ENCODE results near the gene SEC16A.

SEC16A gene

DNA sequence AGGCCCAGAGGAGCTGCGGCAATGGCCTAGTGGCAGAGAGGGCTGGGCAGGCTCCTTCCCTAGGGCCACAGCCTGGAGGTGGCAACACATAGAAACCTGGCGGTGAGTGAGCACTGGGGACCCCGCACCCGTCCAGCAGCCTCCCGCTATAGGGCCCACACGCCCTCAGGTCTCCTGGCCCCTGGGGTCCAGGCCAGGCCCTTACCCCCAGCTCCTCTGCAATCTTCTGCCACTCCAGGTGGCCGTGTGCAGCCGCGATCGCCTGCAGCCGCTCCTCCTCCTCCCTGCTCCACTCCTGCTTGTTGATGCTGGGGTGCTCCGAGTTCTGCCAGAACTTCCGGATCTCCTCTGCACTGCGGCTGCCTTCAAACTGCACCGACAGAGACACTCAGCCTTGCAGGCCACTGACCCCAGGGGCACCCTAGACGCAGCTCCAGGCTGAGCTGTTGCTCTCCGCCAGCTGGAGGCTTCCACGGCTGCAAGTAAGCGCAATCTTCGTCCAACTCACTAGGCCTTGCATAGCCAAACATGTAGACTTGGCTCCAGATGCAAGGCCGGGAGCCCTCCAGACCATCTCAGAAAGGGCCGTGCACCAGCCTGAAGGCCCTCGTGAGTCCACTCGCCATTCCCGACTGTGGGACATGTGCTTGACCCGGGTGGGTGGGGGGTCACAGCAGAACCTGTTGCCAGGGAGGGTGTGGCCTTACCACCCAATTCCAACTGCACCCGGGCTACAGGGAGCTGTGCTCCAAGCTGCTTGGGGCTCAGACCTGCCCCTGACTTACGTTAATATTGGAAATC lies 90.9 kb downstream of the SEC16A start:
- no peak overlapping the region for H3K4me3 Mint-ChIP-seq
- H3K9me3 Mint-ChIP-seq = no peaks in the 10 kb centered on the region
- peaks cover 38% of the 10 kb centered on the region for H3K36me3 Mint-ChIP-seq (ENCODE audit: low read depth)

More for the DNA sequence above, 90.9 kb downstream of the SEC16A start:
- Mint-ChIP-seq H3K27me3 (ENCODE audit: low read depth) (no peaks in the 10 kb centered on the region), H3K4me1 (ENCODE audit: low read depth) (no peaks in the 10 kb centered on the region), H3K27ac (no peak overlapping the region)
- DNase-seq (ENCODE audit: low spot score) = no peak
